Endothelial cell of umbilical vein (primary cell): Measurements from ENCODE around the gene ZNF799. TPM values are rescaled to one million over a fixed set of nuclear protein-coding genes. Genes with fewer than 3 reads are reported as not detected.

ENCODE experiments used
- BruUV-seq: library from RNA; stranded (reverse); fragments of 400-500 nt; replicated peaks from 2 replicates; lab custom pipeline; 2021; lab: Mats Ljungman, UMichigan
- CTCF ChIA-PET: fragments of 300-600, 350-600 bp; sonication (Branson Sonifier 250); formaldehyde crosslinking; loops from one replicate; lab custom pipeline; 2021; ENCODE audit warnings: antibody characterized with exemption, inconsistent platforms; lab: Charles Lee
- POLR2A ChIA-PET: fragments of 300-600, 350-600 bp; sonication (Branson Sonifier 250); formaldehyde crosslinking; loops from one replicate; lab custom pipeline; 2021; ENCODE audit warnings: antibody characterized with exemption, inconsistent platforms; lab: Charles Lee
- DNase-seq: peaks from one replicate; pipeline ENCODE4 v3.0.0-alpha.2; 2011; ENCODE audit warnings: low read depth, low spot score
- FAIRE-seq: peaks from 2 replicates; lab custom pipeline; 2011; peaks lifted over from hg19 to GRCh38; lab: Jason Lieb, UNC
- H2AFZ ChIP-seq: 2 replicates; pipeline ENCODE4 v1.6.0; 2012; ENCODE audit warnings: low read depth, low read length, control low read depth, inconsistent platforms
- H3K27ac ChIP-seq: 2 replicates; pipeline ENCODE4 v1.5.1; 2011; ENCODE audit warnings: low read depth, mild to moderate bottlenecking, control low read depth, low read length, moderate library complexity; ENCODE audit not compliant: insufficient read depth
- H3K27me3 ChIP-seq, 2 experiments: 2 replicates each; pipeline versions ENCODE4 v1.6.0 to v1.6.1; 2011; ENCODE audit warnings: low read length in 2 of 2, mixed read lengths in 1 of 2; ENCODE audit not compliant: control insufficient read depth in 2 of 2, insufficient read depth in 2 of 2
- H3K36me3 ChIP-seq, 2 experiments: 2 replicates in 1 of 2; 3 replicates in 1 of 2; pipeline ENCODE4 v1.5.1; 2011; ENCODE audit warnings: low read length in 2 of 2, mild to moderate bottlenecking in 1 of 2, moderate library complexity in 1 of 2; ENCODE audit not compliant: control insufficient read depth in 2 of 2, insufficient read depth in 2 of 2; ENCODE audit errors: extremely low read depth in 1 of 2
- H3K4me1 ChIP-seq: 3 replicates; pipeline ENCODE4 v1.5.1; 2011; ENCODE audit warnings: mild to moderate bottlenecking, low read length; ENCODE audit not compliant: control insufficient read depth, insufficient read depth; ENCODE audit errors: extremely low read depth
- H3K4me2 ChIP-seq: 2 replicates; pipeline ENCODE4 v1.6.1; 2011; ENCODE audit warnings: low read length, control low read depth, mixed read lengths; ENCODE audit not compliant: insufficient read depth
- H3K4me3 ChIP-seq, 3 experiments: fragments of 200-600 bp in 1 of 3; sonication (generic), shearing (Covaris generic) in 1 of 3; replicated peaks in 1 of 3; 2 replicates each; pipeline ENCODE4 v1.5.1; 2011 to 2016; ENCODE audit warnings: control low read depth in 3 of 3, low read length in 3 of 3, mild to moderate bottlenecking in 2 of 3, inconsistent platforms in 1 of 3, low read depth in 1 of 3, moderate library complexity in 1 of 3; ENCODE audit not compliant: insufficient read depth in 1 of 3
- H3K79me2 ChIP-seq: 2 replicates; pipeline ENCODE4 v1.6.0; 2012; ENCODE audit warnings: low read length, inconsistent platforms; ENCODE audit not compliant: control insufficient read depth, insufficient read depth
- H3K9ac ChIP-seq: replicated peaks from 2 replicates; pipeline ENCODE3; 2011; ENCODE audit warnings: low read length, control low read depth; ENCODE audit not compliant: insufficient read depth; ENCODE audit errors: extremely low read depth
- H3K9me1 ChIP-seq: replicated peaks from 3 replicates; pipeline ENCODE4 v1.6.0; 2011; ENCODE audit warnings: mild to moderate bottlenecking, low read length; ENCODE audit not compliant: control insufficient read depth, insufficient read depth; ENCODE audit errors: extremely low read depth
- H3K9me3 ChIP-seq: replicated peaks from 2 replicates; pipeline ENCODE4 v1.5.1; 2012; ENCODE audit warnings: low read length, inconsistent platforms; ENCODE audit not compliant: control insufficient read depth, insufficient read depth
- H4K20me1 ChIP-seq: replicated peaks from 2 replicates; pipeline ENCODE3; 2011; ENCODE audit warnings: mild to moderate bottlenecking, low read length; ENCODE audit not compliant: control insufficient read depth, insufficient read depth; ENCODE audit errors: extremely low read depth
- EZH2 ChIP-seq: IDR thresholded peaks from 2 replicates; pipeline ENCODE4 v1.6.1; 2012; ENCODE audit warnings: borderline replicate concordance, low read depth, mild to moderate bottlenecking, moderate library complexity, low read length, inconsistent platforms; ENCODE audit not compliant: severe bottlenecking
- GATA2 ChIP-seq: IDR thresholded peaks from 2 replicates; pipeline ENCODE4 v1.7.0; 2011; ENCODE audit warnings: low read depth, mild to moderate bottlenecking, moderate library complexity, mixed read lengths, low read length; ENCODE audit not compliant: insufficient read length, insufficient read depth
- JUN ChIP-seq: IDR thresholded peaks from 2 replicates; pipeline ENCODE4 v1.6.1; 2011; ENCODE audit warnings: borderline replicate concordance, low read depth; ENCODE audit not compliant: insufficient read length, insufficient read depth
- MYC ChIP-seq: IDR thresholded peaks from one replicate; pipeline ENCODE4 v1.6.1; 2011; ENCODE audit warnings: mild to moderate bottlenecking, low read depth, low read length
- POLR2A ChIP-seq: IDR thresholded peaks from 2 replicates; pipeline ENCODE4 v1.6.1; 2012; ENCODE audit warnings: low read depth, mild to moderate bottlenecking, control low read depth, low read length
- POLR2AphosphoS5 ChIP-seq: IDR thresholded peaks from 2 replicates; pipeline ENCODE4 v1.6.1; 2012; ENCODE audit warnings: low read depth, mild to moderate bottlenecking, control low read depth, low read length, moderate library complexity; ENCODE audit not compliant: insufficient read depth
- dilution Hi-C: fragments of 300-500 bp; cut with MboI; formaldehyde crosslinking; loops from one replicate; pipeline ENCODE4 v1.15.0; 2019; ENCODE audit warnings: low sequenced_read_pairs; ENCODE audit not compliant: extremely low pct_ligation_motif_present
- intact Hi-C: fragments of 100-400 bp; cut with micrococcal nuclease; formaldehyde crosslinking; loops from one replicate; pipeline ENCODE4 v1.10.0; 2022
- polyA plus RNA-seq, 4 experiments: library from polyadenylated mRNA; depleted of rRNA in 3 of 4; stranded (reverse) in 3 of 4; unstranded in 1 of 4; fragments of >200 nt; gene quantifications; 2 replicates each; pipeline versions ENCODE4 v1.2.1 to v1.2.3, GENCODE V29; 2011 to 2012; ENCODE audit warnings: missing spikeins in 1 of 4
- total RNA-seq: library from RNA; stranded (reverse); gene quantifications from 2 replicates; pipeline ENCODE4 v1.2.3, GENCODE V29; 2021
- TF ChIP-seq, protein P1 (sequence below): IDR thresholded peaks from 2 replicates; pipeline ENCODE4 v1.6.1; 2011; ENCODE audit not compliant: insufficient read depth, insufficient read length
- TF ChIP-seq, protein P2 (sequence below), 2 donors: IDR thresholded peaks; 1 replicate in 1 of 2; 2 replicates in 1 of 2; pipeline ENCODE4 v1.5.1; 2011; ENCODE audit warnings: low read length in 2 of 2, mild to moderate bottlenecking in 2 of 2, moderate library complexity in 2 of 2, control low read depth in 1 of 2, inconsistent platforms in 1 of 2, low read depth in 1 of 2; ENCODE audit not compliant: insufficient read depth in 1 of 2; ENCODE audit errors: extremely low read depth in 1 of 2

The ZNF799 gene
- total and polyA plus RNA-seq, 2 donors (not counting 3 experiments of a cell fraction or from before 2014, with no cell fraction given), result 1.0 to 3.0 TPM

DNA sequence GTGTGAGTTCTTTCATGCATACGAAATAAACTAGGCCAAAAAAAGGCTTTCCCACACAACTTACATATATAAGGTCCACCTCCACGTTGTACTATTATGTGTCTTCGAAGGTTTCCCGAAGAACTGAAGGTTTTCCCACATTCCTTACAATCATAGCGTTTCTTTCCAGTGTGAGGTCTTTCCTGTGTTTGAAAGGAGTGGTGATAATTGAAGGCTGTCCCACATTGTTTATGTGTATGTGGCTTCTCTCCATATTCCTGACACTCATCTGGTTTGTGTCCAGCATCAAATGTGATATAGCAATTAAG lies 50.2 kb downstream of the ZNF799 start:
- Histone ChIP-seq H2AFZ (no peak overlapping the region), H3K36me3 (no peaks in the 10 kb centered on the region), H3K9ac (no peak overlapping the region), H3K4me1 (no peaks in the 10 kb centered on the region), H3K9me3 (peaks cover 12% of the 10 kb centered on the region), H3K79me2 (no peaks in the 10 kb centered on the region), H3K27me3 (no peaks in the 10 kb centered on the region), H3K9me1 (no peaks in the 10 kb centered on the region), H3K4me2 (no peak overlapping the region), H4K20me1 (no peaks in the 10 kb centered on the region), H3K27ac (no peak overlapping the region), H3K4me3 (no peak overlapping the region)
- BruUV-seq, result no TSS peak
- FAIRE-seq (no peak), DNase-seq (no peak)
- ChIA-PET POLR2A (no interaction called here), CTCF (no interaction called here)
- dilution Hi-C loops (no loop called here), intact Hi-C loops (no loop called here)
- no peak for TF ChIP-seq JUN
- TF ChIP-seq POLR2AphosphoS5, result no peak
- no peak for TF ChIP-seq GATA2
- no peak for TF ChIP-seq EZH2
- TF ChIP-seq, protein P1, sequence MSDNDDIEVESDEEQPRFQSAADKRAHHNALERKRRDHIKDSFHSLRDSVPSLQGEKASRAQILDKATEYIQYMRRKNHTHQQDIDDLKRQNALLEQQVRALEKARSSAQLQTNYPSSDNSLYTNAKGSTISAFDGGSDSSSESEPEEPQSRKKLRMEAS, result no peak
- no peak for TF ChIP-seq POLR2A
- TF ChIP-seq, protein P2, sequence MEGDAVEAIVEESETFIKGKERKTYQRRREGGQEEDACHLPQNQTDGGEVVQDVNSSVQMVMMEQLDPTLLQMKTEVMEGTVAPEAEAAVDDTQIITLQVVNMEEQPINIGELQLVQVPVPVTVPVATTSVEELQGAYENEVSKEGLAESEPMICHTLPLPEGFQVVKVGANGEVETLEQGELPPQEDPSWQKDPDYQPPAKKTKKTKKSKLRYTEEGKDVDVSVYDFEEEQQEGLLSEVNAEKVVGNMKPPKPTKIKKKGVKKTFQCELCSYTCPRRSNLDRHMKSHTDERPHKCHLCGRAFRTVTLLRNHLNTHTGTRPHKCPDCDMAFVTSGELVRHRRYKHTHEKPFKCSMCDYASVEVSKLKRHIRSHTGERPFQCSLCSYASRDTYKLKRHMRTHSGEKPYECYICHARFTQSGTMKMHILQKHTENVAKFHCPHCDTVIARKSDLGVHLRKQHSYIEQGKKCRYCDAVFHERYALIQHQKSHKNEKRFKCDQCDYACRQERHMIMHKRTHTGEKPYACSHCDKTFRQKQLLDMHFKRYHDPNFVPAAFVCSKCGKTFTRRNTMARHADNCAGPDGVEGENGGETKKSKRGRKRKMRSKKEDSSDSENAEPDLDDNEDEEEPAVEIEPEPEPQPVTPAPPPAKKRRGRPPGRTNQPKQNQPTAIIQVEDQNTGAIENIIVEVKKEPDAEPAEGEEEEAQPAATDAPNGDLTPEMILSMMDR (IDR thresholded peaks at IDR 0.05; ENCODE audit: extremely low read depth in 1 of 2, insufficient read depth in 1 of 2, low read depth in 1 of 2, low read length in 2 of 2), result no peak
- TF ChIP-seq MYC, result no peak
